Activated naive CD8-positive, alpha-beta T cell treated with anti-CD3 and anti-CD28 coated beads, Interleukin-2, amount 50 U/mL, for 24 hours (primary cell): ENCODE results near the gene SOX12.

Experiments used
- ATAC-seq: fragments of 150-1000 bp; cut with Tn5 transposase; one replicate; pipeline ENCODE4 v1.10.0; 2021
- DNase-seq: peaks from one replicate; pipeline ENCODE4 v3.0.0; 2021
- H3K27ac Mint-ChIP-seq: one replicate; pipeline ENCODE4 v1.8.0; 2021; ENCODE audit warnings: mild to moderate bottlenecking, mixed read lengths
- H3K27me3 Mint-ChIP-seq: one replicate; pipeline ENCODE4 v1.8.0; 2021; ENCODE audit warnings: mixed read lengths
- H3K36me3 Mint-ChIP-seq: one replicate; pipeline ENCODE4 v1.8.0; 2021; ENCODE audit warnings: low read depth, mixed read lengths
- H3K4me1 Mint-ChIP-seq: one replicate; pipeline ENCODE4 v1.8.0; 2021; ENCODE audit warnings: mixed read lengths
- H3K4me3 Mint-ChIP-seq: one replicate; pipeline ENCODE4 v1.8.0; 2021; ENCODE audit warnings: mild to moderate bottlenecking, moderate library complexity, mixed read lengths
- H3K9me3 Mint-ChIP-seq: one replicate; pipeline ENCODE4 v1.8.0; 2021; ENCODE audit warnings: mixed read lengths

The SOX12 gene

DNA sequence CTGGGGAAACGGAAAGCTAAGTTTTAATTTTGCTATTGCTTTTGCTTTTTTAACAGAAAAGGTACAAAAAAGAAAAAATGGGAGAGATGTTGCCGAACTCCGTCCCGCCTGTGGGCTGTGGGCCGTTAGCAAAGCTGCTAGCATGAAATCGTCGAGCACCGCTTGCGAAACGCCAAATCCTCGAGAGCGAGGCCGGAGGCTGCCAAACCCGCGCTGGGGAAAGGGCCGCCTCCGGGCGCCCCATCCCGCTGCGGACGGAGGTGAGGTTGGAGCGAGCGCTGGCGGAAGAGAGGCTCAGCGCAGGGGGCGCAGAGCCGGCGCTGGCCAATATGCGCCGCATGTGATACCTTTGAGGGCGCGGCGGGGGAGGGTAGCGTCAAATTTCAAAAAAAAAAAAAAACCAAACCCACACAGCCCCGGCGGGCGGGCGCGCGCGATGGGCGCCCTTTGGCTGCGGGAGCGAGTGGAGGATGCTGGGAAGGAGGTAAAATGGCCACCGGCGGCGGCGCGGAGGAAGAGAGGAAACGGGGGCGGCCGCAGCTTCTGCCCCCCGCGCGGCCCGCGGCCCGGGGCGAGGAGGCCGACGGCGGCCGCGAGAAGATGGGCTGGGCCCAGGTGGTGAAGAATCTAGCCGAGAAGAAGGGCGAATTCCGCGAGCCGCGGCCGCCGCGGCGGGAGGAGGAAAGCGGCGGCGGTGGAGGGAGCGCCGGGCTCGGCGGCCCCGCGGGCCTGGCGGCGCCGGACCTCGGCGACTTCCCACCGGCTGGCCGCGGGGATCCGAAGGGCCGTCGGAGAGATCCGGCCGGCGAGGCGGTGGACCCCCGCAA, 28.0 kb upstream of the SOX12 start, which contains the start of gene ZCCHC3:
Gene ZCCHC3 (plus strand): TSS at position 473 of the 827 bp plus-strand sequence. CDS start 17 bp downstream, at position 490.
- H3K36me3 Mint-ChIP-seq, result peaks cover 37% of the 10 kb centered on the region
- H3K27me3 Mint-ChIP-seq, result peaks cover 2% of the 10 kb centered on the region
- H3K4me1 Mint-ChIP-seq, result peaks cover 52% of the 10 kb centered on the region
- no peaks in the 10 kb centered on the region for H3K9me3 Mint-ChIP-seq
- H3K4me3 Mint-ChIP-seq, result peak within 1 kb of the TSS; percentile 100
- DNase-seq, result peak; percentile 86
- ATAC-seq, result peak; percentile 88
- peak within 1 kb of the TSS; percentile 99 for H3K27ac Mint-ChIP-seq

DNA sequence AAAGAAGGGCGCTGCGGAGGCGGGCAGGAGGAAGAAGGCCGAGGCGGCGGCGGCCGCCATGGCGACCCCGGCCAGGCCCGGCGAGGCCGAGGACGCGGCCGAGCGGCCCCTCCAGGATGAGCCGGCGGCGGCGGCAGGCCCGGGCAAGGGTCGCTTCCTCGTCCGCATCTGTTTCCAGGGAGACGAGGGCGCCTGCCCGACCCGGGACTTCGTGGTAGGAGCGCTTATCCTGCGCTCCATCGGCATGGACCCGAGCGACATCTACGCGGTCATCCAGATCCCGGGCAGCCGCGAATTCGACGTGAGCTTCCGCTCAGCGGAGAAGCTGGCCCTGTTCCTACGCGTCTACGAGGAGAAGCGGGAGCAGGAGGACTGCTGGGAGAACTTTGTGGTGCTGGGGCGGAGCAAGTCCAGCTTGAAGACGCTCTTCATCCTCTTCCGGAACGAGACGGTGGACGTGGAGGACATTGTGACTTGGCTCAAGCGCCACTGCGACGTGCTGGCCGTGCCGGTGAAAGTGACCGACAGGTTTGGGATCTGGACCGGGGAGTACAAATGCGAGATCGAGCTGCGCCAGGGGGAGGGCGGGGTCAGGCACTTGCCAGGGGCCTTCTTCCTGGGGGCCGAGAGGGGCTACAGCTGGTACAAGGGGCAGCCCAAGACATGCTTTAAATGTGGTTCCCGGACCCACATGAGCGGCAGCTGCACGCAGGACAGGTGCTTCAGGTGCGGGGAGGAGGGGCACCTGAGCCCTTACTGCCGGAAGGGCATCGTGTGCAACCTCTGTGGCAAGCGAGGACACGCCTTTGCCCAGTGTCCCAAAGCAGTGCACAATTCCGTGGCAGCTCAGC, 27.2 kb upstream of the SOX12 start:
- DNase-seq, result peak; percentile 54
- peaks cover 37% of the 10 kb centered on the region for H3K36me3 Mint-ChIP-seq
- H3K4me1 Mint-ChIP-seq, result peaks cover 55% of the 10 kb centered on the region
- H3K9me3 Mint-ChIP-seq, result no peaks in the 10 kb centered on the region
- peak; percentile 44 for ATAC-seq
- peak overlapping the region; percentile 99 for H3K27ac Mint-ChIP-seq
- peaks cover 2% of the 10 kb centered on the region for H3K27me3 Mint-ChIP-seq
- peak overlapping the region; percentile 100 for H3K4me3 Mint-ChIP-seq

DNA sequence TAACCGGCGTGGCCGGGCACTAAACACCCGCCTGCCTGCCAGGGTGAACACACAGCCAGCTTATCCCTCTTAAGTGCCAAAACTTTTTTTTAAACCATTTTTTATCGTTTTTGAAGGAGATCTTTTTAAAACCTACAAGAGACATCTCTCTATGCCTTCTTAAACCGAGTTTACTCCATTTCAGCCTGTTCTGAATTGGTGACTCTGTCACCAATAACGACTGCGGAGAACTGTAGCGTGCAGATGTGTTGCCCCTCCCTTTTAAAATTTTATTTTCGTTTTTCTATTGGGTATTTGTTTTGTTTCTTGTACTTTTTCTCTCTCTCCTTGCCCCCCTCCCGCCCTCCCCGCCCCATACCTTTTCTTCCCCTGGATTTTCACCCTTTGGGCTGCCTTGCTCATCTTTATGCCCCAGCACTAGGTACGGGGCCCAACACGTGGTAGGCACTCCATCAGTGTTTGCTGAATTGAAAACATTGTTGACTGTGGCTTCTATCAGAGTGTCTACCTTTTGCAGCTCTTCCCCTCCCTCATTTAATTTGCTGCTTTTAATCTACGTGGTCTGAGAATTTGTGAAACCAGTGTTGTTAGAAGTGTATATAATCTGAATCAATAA, 26.5 kb upstream of the SOX12 start:
- peak overlapping the region; percentile 99 for H3K27ac Mint-ChIP-seq
- peaks cover 2% of the 10 kb centered on the region for H3K27me3 Mint-ChIP-seq
- H3K36me3 Mint-ChIP-seq, result peaks cover 37% of the 10 kb centered on the region
- DNase-seq, result no peak
- H3K9me3 Mint-ChIP-seq, result no peaks in the 10 kb centered on the region
- H3K4me3 Mint-ChIP-seq, result peak overlapping the region; percentile 100
- no peak for ATAC-seq
- peaks cover 55% of the 10 kb centered on the region for H3K4me1 Mint-ChIP-seq

DNA sequence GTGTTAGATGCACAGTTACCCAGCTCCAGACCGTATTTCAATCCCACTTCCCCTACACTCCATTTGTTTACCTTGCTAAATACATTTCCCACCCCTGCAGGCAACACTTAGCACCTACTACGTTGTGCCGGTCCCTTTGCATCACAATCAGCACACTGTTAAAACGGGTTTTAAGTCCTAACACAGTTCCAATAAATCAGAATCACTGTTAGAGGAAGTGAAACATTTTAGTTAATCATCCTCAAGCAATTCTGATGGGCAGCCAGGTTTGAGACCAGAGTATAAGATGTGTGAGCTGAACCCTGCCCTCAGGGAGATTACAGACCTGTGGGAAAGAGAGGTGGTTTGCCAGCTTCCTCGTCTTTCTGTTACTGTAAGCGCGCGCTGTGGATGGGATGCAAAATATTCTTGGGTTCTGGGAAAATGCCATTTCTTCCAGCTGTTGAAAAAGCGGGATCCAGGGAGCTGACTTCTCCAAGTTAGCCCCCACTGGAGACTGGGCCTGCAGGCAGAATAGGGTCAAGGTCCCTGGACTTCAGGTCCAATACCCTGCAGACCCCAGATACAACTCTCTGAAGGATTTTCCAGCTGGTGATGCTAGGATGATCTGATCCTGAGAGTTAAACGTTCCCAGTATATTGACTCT, 24.9 kb upstream of the SOX12 start:
- no peak for ATAC-seq
- no peak for DNase-seq
- peaks cover 37% of the 10 kb centered on the region for H3K36me3 Mint-ChIP-seq
- H3K27ac Mint-ChIP-seq, result peak overlapping the region; percentile 78
- H3K9me3 Mint-ChIP-seq, result no peaks in the 10 kb centered on the region
- H3K4me3 Mint-ChIP-seq, result peak overlapping the region; percentile 100
- H3K4me1 Mint-ChIP-seq, result peaks cover 55% of the 10 kb centered on the region
- peaks cover 2% of the 10 kb centered on the region for H3K27me3 Mint-ChIP-seq

DNA sequence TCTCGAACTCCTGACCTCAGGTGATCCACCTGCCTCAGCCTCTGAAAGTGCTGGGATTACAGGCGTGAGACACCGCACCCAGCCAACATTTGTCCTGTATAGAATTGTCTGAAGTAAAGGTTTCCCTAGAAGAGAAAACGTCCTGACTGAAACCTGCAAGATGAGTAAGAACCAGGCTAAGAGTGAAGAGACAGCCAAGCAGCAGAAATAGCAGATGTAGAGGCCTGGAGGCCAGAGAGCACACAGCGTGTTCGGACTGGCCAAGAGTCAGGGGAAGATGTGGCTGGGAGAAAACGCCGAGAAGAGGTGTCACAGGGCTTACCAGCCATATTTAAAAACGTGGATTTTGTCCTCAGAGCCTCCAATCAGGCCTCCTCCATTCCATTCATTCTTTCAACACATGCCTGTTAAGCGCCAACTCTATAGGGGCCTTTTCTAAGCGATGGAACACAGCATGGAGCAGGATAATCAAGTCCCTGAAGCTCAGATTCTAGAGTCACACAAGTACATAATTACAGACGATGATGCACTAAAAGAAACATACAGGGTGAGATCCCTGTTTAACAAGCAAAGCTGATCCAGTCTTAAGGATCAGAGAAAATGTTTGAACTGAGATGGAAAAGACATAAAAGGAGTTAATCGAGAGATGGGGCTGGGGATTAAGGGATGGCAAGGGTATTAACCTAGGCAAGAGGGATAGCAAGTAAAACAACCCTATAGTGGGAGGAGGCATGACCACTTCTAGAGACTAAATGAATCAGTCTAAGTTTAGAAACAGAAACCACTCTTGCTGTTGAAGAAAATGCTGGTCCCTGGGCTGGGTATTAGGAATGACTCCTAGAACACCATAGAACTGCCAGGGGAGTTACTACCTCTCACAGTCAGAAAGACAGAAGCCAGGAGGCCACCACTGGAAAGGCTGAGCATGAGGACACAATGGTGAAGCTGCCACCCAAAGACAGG, 23.2 kb upstream of the SOX12 start:
- ATAC-seq (peak; percentile 41), DNase-seq (no peak)
- Mint-ChIP-seq H3K27ac (no peak overlapping the region), H3K36me3 (peaks cover 37% of the 10 kb centered on the region), H3K9me3 (no peaks in the 10 kb centered on the region), H3K4me1 (peaks cover 41% of the 10 kb centered on the region), H3K27me3 (peaks cover 2% of the 10 kb centered on the region), H3K4me3 (no peak overlapping the region)

DNA sequence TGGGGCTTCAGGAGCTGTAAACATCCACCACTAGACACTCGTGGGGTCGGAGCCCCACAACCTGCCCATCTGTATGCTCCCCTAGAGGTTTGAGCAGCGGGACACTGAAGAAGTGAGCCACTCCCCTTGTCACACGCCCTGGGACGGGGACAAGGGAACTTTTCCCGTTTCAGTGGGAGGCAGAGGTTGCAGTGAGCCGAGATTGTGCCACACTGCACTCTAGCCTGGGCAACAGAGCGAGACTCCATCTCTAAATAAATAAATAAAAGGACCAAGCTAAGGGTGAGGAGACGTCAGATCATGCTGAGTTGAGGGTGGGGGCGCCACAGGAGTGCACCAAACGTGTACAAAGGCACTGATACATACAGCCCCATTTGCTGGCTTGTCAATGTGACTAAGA, 19.6 kb upstream of the SOX12 start:
- Mint-ChIP-seq H3K36me3 (peaks cover 11% of the 10 kb centered on the region), H3K27me3 (no peaks in the 10 kb centered on the region), H3K4me1 (peaks cover 30% of the 10 kb centered on the region), H3K27ac (no peak overlapping the region), H3K9me3 (no peaks in the 10 kb centered on the region), H3K4me3 (no peak overlapping the region)
- no peak for ATAC-seq
- DNase-seq, result no peak

DNA sequence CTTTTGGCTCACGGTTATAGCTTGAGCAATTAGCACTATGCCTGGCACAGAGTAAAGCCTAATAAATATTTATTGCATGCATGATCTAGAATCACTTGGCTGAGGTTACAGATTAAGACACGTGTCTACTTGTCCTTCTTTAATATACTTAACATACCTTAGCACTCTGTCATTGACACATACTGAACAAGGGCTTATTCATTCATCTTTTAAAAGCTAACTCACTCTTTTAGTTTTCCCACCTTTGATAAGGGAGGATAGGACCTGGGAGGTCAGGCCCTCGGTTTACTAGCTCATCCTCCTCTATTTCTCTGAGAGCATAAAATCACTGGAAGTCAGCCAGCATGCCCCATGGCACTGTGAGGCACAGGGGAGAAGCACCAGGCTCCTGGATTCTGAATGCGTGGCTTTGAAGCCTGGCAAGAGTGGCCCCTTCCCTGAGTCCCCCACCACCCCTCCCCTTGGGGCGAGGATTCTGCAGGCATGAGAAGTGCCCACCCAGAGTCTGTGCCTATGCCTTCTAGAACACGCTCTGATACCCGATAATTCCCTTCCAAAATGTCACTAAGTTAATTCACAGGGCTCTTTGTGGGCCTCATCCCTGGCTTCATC, 16.8 kb upstream of the SOX12 start:
- H3K36me3 Mint-ChIP-seq, result no peaks in the 10 kb centered on the region
- DNase-seq, result no peak
- H3K27ac Mint-ChIP-seq, result no peak overlapping the region
- ATAC-seq, result no peak
- peaks cover 16% of the 10 kb centered on the region for H3K4me1 Mint-ChIP-seq
- H3K9me3 Mint-ChIP-seq, result no peaks in the 10 kb centered on the region
- no peak overlapping the region for H3K4me3 Mint-ChIP-seq
- H3K27me3 Mint-ChIP-seq, result no peaks in the 10 kb centered on the region

DNA sequence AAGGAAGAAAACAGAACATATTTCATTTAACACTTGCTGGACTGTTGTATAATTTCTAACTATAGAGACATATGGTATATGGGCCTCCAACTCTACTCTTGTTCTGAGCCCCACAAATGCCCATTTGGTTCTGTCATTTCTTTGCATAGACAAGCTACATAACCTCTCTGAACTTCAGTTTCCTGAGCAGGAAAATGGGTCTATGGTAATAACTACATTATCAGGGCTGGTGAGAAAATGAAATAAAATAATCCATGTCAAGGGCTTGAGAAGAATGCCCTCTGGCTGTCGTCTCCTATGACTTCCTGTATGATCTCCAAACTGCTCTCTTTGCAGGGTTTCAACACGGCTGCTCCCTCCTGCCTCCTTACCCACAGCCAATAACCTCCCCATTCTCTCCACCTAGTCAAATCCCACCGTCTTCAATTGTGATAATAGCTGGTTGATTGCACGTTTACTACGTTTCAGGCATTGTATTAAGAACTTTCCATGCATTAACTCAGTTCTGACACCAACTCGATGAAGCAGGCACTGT, 16.0 kb upstream of the SOX12 start:
- DNase-seq (no peak), ATAC-seq (no peak)
- Mint-ChIP-seq H3K4me3 (peak overlapping the region; percentile 1), H3K9me3 (no peaks in the 10 kb centered on the region), H3K4me1 (peaks cover 16% of the 10 kb centered on the region), H3K27me3 (no peaks in the 10 kb centered on the region), H3K27ac (no peak overlapping the region), H3K36me3 (no peaks in the 10 kb centered on the region)

DNA sequence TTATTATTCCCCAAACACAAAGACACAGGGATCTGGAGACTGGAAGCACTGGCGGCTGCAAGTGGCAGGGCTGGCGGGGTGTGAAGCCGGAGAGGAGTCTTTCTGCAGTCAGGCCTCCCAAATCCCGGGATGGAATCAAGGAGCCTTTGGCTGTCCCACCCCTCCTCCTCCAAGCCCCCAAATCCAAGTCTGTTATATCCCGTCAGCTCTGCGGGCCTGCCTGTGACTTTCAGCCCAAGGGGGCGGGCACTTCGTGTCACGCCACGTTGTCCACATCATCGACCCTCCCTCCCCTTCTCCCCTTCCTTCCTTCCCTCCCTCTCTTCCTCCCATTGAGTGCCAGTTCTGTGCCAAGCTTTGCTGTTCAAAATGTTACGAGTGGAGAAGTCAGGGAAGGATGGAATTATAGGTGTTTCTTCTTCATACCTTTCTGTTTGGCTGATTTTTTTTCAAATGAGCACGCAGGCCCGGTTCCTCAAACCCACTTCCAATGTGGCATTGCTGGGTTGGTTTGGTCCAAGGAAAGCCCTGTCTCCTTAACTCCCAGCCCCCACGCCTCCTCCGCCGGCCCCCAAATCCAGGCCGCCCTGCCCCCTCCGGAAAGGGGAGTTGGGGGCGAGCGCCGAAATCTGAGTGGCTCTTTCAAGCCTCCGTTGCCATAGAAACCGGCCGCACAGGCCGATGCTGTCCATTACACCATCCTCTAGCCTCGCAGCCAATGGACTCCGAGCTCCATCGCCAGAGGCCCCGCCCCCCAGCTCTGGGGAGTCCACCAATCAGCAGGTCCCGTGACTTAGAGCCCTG, 15.3 kb upstream of the SOX12 start:
- Mint-ChIP-seq H3K4me3 (peak overlapping the region; percentile 64), H3K4me1 (peaks cover 16% of the 10 kb centered on the region), H3K36me3 (no peaks in the 10 kb centered on the region), H3K9me3 (no peaks in the 10 kb centered on the region), H3K27ac (peak overlapping the region; percentile 71), H3K27me3 (no peaks in the 10 kb centered on the region)
- ATAC-seq (peak; percentile 98), DNase-seq (peak; percentile 87)

DNA sequence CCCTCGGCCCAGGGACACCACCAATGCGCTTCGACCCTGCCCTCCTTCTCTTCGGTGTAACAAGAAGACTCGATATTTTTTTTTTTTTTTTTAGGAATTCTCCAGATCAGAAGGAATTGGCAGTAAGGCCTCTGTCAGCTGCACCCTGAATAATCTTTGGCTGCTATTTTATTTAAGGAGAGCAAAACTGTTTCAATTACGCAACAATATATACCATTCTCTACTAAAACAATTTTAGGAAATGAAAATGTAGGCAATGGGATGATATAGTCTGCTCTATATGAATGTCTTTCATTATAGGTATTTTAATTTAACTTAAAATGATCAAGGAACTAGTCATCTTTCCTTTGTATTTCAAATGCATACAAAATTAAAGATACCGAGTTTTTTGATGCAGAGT, 14.7 kb upstream of the SOX12 start:
- H3K27me3 Mint-ChIP-seq, result no peaks in the 10 kb centered on the region
- no peaks in the 10 kb centered on the region for H3K9me3 Mint-ChIP-seq
- ATAC-seq (no peak), DNase-seq (no peak)
- H3K4me1 Mint-ChIP-seq, result peaks cover 16% of the 10 kb centered on the region
- peak overlapping the region; percentile 71 for H3K27ac Mint-ChIP-seq
- no peaks in the 10 kb centered on the region for H3K36me3 Mint-ChIP-seq
- peak overlapping the region; percentile 64 for H3K4me3 Mint-ChIP-seq

DNA sequence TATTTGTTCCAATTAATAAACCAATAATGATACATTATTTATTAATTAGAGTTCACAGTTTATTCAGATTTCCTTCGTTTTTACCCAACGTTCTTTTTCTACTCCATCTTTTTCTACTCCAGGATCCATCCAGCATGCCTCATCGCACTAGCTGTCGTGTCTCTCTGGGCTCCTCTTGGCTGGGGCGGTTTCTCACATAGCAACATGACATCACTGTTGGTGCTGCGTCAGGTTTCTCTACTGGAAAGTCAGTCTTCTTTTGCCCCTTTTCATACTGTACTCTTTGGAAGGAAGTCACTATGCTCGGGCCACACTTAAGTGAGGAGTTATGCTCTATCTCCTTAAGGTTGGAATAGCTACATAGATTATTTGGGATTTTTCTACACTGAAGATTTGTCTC, 13.7 kb upstream of the SOX12 start:
- no peak overlapping the region for H3K4me3 Mint-ChIP-seq

DNA sequence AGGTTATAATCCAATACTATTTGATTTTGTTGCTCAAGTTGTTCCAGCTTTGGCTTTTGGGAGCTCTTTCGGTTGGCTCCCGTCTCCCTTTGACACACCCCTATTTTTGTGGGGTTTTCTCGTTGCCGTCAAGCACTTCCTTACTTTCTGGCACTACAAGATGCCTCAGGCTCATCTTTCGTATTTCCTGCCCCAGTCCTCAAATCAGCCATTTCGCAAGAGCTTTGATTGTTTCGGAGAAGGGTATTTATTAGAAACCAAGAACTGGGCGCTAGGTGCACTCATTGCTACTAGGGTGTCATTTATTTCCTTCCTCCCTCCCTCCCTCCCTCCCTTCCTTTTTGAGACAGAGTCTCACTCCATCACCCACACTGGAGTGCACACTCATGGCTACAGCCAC, 13.3 kb upstream of the SOX12 start:
- Mint-ChIP-seq H3K4me3 (no peak overlapping the region), H3K4me1 (peaks cover 16% of the 10 kb centered on the region), H3K36me3 (no peaks in the 10 kb centered on the region), H3K27ac (no peak overlapping the region), H3K9me3 (no peaks in the 10 kb centered on the region), H3K27me3 (no peaks in the 10 kb centered on the region)
- DNase-seq, result no peak
- no peak for ATAC-seq

More for the DNA sequence above, 13.7 kb upstream of the SOX12 start:
- H3K27me3 Mint-ChIP-seq, result no peaks in the 10 kb centered on the region
- H3K9me3 Mint-ChIP-seq, result no peaks in the 10 kb centered on the region
- no peak for DNase-seq
- no peak overlapping the region for H3K27ac Mint-ChIP-seq
- peaks cover 16% of the 10 kb centered on the region for H3K4me1 Mint-ChIP-seq
- ATAC-seq, result no peak
- no peaks in the 10 kb centered on the region for H3K36me3 Mint-ChIP-seq
